OCI-LY3 (cell line): Measurements from ENCODE around the gene C1QTNF1.

ENCODE experiments used
- H2AFZ ChIP-seq: fragments of 200-600, 300-600 bp; shearing (Covaris generic); 2 replicates; pipeline ENCODE4 v1.6.0; 2014; ENCODE audit warnings: antibody characterized with exemption, low read depth, low read length
- H3K27ac ChIP-seq: fragments of 200-600, 300-600 bp; sonication (generic); 2 replicates; pipeline ENCODE4 v1.5.1; 2014; ENCODE audit warnings: mild to moderate bottlenecking, low read length, moderate library complexity, mixed read lengths
- H3K27me3 ChIP-seq: fragments of 200-600, 300-600 bp; sonication (generic); 2 replicates; pipeline ENCODE4 v1.6.1; 2014; ENCODE audit warnings: low read depth, low read length, mixed read lengths
- H3K36me3 ChIP-seq: fragments of 200-600, 300-600 bp; sonication (generic); replicated peaks from 2 replicates; pipeline ENCODE3; 2014; ENCODE audit warnings: low read depth, low read length, mixed read lengths
- H3K4me1 ChIP-seq: fragments of 300-600, 200-600 bp; sonication (generic); 2 replicates; pipeline ENCODE4 v1.6.1; 2014; ENCODE audit warnings: low read length, mixed read lengths
- H3K4me2 ChIP-seq: fragments of 200-600, 300-600 bp; sonication (generic); 2 replicates; pipeline ENCODE4 v1.6.1; 2014; ENCODE audit warnings: low read length, mixed read lengths
- H3K4me3 ChIP-seq: fragments of 300-600, 200-600 bp; sonication (generic); 2 replicates; pipeline ENCODE4 v1.5.1; 2014; ENCODE audit warnings: antibody characterized with exemption, mild to moderate bottlenecking, low read length, moderate library complexity
- H3K79me2 ChIP-seq: fragments of 300-600, 200-600 bp; shearing (Covaris generic); 2 replicates; pipeline ENCODE4 v1.6.1; 2014; ENCODE audit warnings: mild to moderate bottlenecking, low read length, mixed read lengths
- H3K9ac ChIP-seq: fragments of 300-600, 200-600 bp; shearing (Covaris generic); 2 replicates; pipeline ENCODE4 v1.6.0; 2014; ENCODE audit warnings: mild to moderate bottlenecking, low read length, moderate library complexity
- H3K9me3 ChIP-seq: fragments of 200-600, 300-600 bp; shearing (Covaris generic); 2 replicates; pipeline ENCODE4 v1.6.1; 2014; ENCODE audit warnings: low read length, mixed read lengths; ENCODE audit not compliant: insufficient read depth
- H4K20me1 ChIP-seq: fragments of 200-600, 300-600 bp; sonication (generic); 2 replicates; pipeline ENCODE4 v1.6.1; 2016; ENCODE audit warnings: low read length, mixed read lengths; ENCODE audit not compliant: insufficient read depth
- EZH2phosphoT487 ChIP-seq: fragments of 200-600 bp; shearing (Covaris generic); IDR thresholded peaks from 2 replicates; pipeline ENCODE4 v1.6.1; 2018; ENCODE audit warnings: antibody characterized with exemption, mixed run types, low read depth
- TF ChIP-seq, protein P1 (sequence below): fragments of 200-600, 300-600 bp; sonication (generic); IDR thresholded peaks from 2 replicates; pipeline ENCODE4 v1.5.1; 2014; ENCODE audit warnings: antibody characterized with exemption, low read length, low read depth

Gene C1QTNF1

DNA sequence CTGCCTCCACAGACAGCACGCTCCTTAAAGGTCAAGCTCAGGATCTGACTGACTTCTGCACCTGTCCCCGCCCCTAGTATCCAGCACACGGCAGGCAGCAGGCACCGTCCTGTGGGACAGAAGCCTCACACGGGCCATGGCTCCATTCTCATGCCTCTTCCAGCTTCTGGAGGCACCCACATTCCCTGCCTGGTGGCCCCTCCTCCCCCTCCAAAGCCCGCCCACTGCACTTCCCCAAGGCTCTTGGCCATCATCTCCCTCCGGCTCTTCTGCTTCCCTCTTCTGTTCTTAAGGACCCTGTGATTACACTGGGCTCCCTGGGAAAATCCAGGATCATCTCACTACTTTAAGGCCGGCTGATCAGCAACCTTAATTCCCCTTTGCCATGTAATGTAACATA lies 17.9 kb upstream of the C1QTNF1 start:
- Histone ChIP-seq H3K4me3 (no peak overlapping the region), H4K20me1 (peaks cover 30% of the 10 kb centered on the region), H3K36me3 (peaks cover 4% of the 10 kb centered on the region), H3K4me1 (peaks cover 13% of the 10 kb centered on the region), H3K9ac (no peak overlapping the region), H3K27ac (no peak overlapping the region), H3K9me3 (no peaks in the 10 kb centered on the region), H2AFZ (no peak overlapping the region), H3K79me2 (peaks cover 74% of the 10 kb centered on the region), H3K27me3 (no peaks in the 10 kb centered on the region), H3K4me2 (no peak overlapping the region)
- no peak for TF ChIP-seq EZH2phosphoT487
- TF ChIP-seq, protein P1, sequence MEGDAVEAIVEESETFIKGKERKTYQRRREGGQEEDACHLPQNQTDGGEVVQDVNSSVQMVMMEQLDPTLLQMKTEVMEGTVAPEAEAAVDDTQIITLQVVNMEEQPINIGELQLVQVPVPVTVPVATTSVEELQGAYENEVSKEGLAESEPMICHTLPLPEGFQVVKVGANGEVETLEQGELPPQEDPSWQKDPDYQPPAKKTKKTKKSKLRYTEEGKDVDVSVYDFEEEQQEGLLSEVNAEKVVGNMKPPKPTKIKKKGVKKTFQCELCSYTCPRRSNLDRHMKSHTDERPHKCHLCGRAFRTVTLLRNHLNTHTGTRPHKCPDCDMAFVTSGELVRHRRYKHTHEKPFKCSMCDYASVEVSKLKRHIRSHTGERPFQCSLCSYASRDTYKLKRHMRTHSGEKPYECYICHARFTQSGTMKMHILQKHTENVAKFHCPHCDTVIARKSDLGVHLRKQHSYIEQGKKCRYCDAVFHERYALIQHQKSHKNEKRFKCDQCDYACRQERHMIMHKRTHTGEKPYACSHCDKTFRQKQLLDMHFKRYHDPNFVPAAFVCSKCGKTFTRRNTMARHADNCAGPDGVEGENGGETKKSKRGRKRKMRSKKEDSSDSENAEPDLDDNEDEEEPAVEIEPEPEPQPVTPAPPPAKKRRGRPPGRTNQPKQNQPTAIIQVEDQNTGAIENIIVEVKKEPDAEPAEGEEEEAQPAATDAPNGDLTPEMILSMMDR = no peak

DNA sequence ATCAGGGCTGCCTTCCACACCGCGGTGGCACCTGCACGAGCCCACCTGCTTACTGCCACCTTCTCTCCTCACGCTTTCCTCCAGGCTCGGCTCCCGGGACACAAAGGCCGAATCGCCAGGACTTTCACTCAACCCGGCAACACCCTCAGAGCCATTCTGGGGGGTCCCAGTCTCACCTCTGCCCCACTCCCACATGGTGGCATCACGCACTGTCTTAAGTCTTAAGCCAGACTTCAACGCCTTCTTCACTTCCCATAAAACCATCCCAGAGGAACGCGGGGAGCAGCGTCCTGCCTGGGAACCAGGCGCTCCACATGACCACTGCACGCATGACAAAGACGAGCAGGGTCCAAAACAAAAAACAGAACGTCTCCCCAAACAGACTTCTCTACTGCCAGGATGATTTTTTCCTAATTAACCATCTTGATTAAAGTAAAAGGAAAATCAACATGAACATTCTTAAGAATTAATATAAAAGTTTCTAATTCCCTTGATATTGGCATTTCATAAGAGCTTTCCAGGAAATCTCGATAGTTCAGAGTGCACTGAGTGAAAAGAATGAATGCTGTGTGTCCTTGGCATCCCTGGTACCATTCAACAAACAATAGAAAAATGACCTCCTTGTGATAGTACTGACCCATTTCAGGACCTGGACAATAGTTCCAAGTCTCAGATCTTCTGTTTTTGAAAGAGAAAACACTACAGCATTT lies 17.0 kb upstream of the C1QTNF1 start:
- Histone ChIP-seq H3K4me1 (peaks cover 13% of the 10 kb centered on the region), H3K9me3 (no peaks in the 10 kb centered on the region), H3K4me2 (no peak overlapping the region), H3K27ac (no peak overlapping the region), H3K36me3 (peaks cover 4% of the 10 kb centered on the region), H3K27me3 (no peaks in the 10 kb centered on the region), H3K4me3 (no peak overlapping the region), H3K9ac (no peak overlapping the region), H4K20me1 (peaks cover 27% of the 10 kb centered on the region), H3K79me2 (peaks cover 66% of the 10 kb centered on the region), H2AFZ (no peak overlapping the region)
- TF ChIP-seq, protein P1 = no peak
- no peak for TF ChIP-seq EZH2phosphoT487

DNA sequence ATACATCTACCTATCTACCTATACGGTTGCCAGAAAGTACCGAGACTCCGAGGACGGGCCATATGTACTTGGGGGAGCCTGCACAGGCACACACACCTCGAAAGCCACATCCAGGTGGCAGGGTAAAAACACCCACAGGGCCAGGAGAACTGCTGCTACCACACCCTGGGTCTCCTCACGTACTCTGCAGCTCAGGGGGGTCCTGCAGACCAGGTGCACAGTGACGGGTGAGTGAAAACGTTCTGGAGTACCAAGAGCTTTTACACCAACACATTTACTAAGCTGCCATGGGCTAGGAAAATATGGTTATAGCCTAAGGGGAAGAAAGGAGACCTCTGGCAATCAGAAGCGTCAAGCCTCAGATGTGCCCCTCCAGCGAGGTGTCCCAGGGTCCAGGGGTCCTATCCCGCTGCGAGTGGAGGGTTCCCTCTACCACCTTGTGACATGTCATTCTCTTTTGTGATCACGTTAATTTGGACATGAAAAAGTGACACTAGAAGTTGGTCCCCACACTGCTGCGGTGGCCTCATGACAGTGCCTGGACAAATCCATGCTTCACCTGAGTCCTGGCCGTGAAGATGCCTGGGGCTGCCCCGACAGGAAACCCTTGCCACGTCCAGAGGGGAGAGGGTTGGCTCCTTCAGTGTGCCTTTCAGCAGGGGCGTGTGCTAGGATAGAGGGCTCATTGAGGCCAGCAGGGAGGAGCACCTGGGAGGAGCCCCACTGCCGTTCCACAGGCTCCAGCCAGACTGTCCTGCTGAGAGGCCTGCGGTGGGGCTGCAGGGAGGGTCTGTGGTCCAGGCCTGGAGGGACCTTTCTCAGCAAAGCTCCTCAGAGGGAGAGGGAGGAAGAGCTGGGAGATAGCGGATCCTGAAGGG lies 16.2 kb upstream of the C1QTNF1 start:
- TF ChIP-seq, protein P1 = no peak
- no peak for TF ChIP-seq EZH2phosphoT487
- peaks cover 24% of the 10 kb centered on the region for H4K20me1 ChIP-seq
- peaks cover 58% of the 10 kb centered on the region for H3K79me2 ChIP-seq
- no peak overlapping the region for H2AFZ ChIP-seq
- H3K9ac ChIP-seq = no peak overlapping the region
- peak overlapping the region; percentile 99; the same call in 1 of the 2 replicates for H3K4me2 ChIP-seq
- peaks cover 4% of the 10 kb centered on the region for H3K36me3 ChIP-seq
- H3K27ac ChIP-seq = no peak overlapping the region
- H3K9me3 ChIP-seq = no peaks in the 10 kb centered on the region
- peaks cover 13% of the 10 kb centered on the region for H3K4me1 ChIP-seq
- H3K4me3 ChIP-seq = no peak overlapping the region
- no peaks in the 10 kb centered on the region for H3K27me3 ChIP-seq
